K562 (cell line): ENCODE measurements around the gene EPN3. TPM values are rescaled to one million over a fixed set of nuclear protein-coding genes. Genes with fewer than 3 reads are reported as not detected.

Experiments
- ATAC-seq: fragments of 200-7000 bp; cut with Tn5 transposase; 3 replicates; pipeline ENCODE4 v1.9.1; 2020; ENCODE audit warnings: moderate library complexity
- BruUV-seq: library from RNA; stranded (reverse); fragments of 400-500 nt; replicated peaks from 2 replicates; lab custom pipeline; 2021; lab: Mats Ljungman, UMichigan
- CTCF ChIA-PET: fragments of 300-600 bp; formaldehyde crosslinking; extraction: SDS; loops from one replicate; lab custom pipeline; 2021; ENCODE audit warnings: low intra/inter-chr PET ratio; lab: Yijun Ruan, JAX
- POLR2A ChIA-PET: fragments of 300-600, 350-650 bp; sonication (Branson Sonifier 250); formaldehyde crosslinking; extraction: SDS; loops from one replicate; lab custom pipeline; 2021; ENCODE audit warnings: antibody characterized with exemption, inconsistent platforms; lab: Yijun Ruan, JAX
- DNase-seq, 4 experiments: peaks; one replicate each; pipeline versions ENCODE4 v3.0.0 to v3.0.0-alpha.2; 2011 to 2018; ENCODE audit warnings: low spot score in 3 of 4, mixed read lengths in 3 of 4; ENCODE audit errors: extremely low read depth in 1 of 4
- FAIRE-seq: peaks from 2 replicates; lab custom pipeline; 2011; peaks lifted over from hg19 to GRCh38; lab: Jason Lieb, UNC
- H2AFZ ChIP-seq: 2 replicates; pipeline ENCODE4 v1.6.0; 2011; ENCODE audit warnings: low read depth, low read length, control low read depth, inconsistent platforms
- H3K27ac ChIP-seq: fragments of 200-600 bp; 3 replicates; pipeline ENCODE4 v1.8.0; 2011; ENCODE audit warnings: low read depth, mild to moderate bottlenecking, control low read depth, inconsistent platforms, low read length, moderate library complexity, mixed read lengths; ENCODE audit errors: extremely low read depth
- H3K27me3 ChIP-seq, 2 experiments: fragments of 300-600 bp in 1 of 2; 2 replicates in 1 of 2; 3 replicates in 1 of 2; pipeline versions ENCODE4 v1.6.0 to v1.8.0; 2011; ENCODE audit warnings: inconsistent platforms in 2 of 2, low read length in 2 of 2, mild to moderate bottlenecking in 1 of 2, mixed read lengths in 1 of 2, moderate library complexity in 1 of 2; ENCODE audit not compliant: control insufficient read depth in 2 of 2, insufficient read depth in 2 of 2
- H3K36me3 ChIP-seq: fragments of 300-600 bp; 3 replicates; pipeline ENCODE4 v1.8.0; 2011; ENCODE audit warnings: mild to moderate bottlenecking, low read length, inconsistent platforms; ENCODE audit not compliant: control insufficient read depth, insufficient read depth
- H3K4me1 ChIP-seq, 2 experiments: fragments of 200-600 bp in 1 of 2; replicated peaks in 1 of 2; 2 replicates in 1 of 2; 3 replicates in 1 of 2; pipeline versions ENCODE4 v1.5.1 to v1.8.0; 2011; ENCODE audit warnings: inconsistent platforms in 2 of 2, low read length in 2 of 2, mild to moderate bottlenecking in 1 of 2, mixed read lengths in 1 of 2, moderate library complexity in 1 of 2; ENCODE audit not compliant: control insufficient read depth in 2 of 2, insufficient read depth in 2 of 2
- H3K4me2 ChIP-seq: 2 replicates; pipeline ENCODE4 v1.6.1; 2011; ENCODE audit warnings: low read length, control low read depth, inconsistent platforms, mixed read lengths; ENCODE audit not compliant: insufficient read depth
- H3K4me3 ChIP-seq: fragments of 200-600 bp; sonication (generic), shearing (Covaris generic); 2 replicates; pipeline ENCODE4 v1.5.1; 2016; ENCODE audit warnings: control low read depth, inconsistent platforms
- H3K79me2 ChIP-seq: fragments of 200-600 bp; 3 replicates; pipeline ENCODE4 v1.8.0; 2011; ENCODE audit warnings: low read length, inconsistent platforms; ENCODE audit not compliant: control insufficient read depth, insufficient read depth
- H3K9ac ChIP-seq, 2 experiments: 2 replicates each; pipeline versions ENCODE4 v1.6.0 to v1.6.1; 2011; ENCODE audit warnings: low read depth in 2 of 2, low read length in 2 of 2, control low read depth in 1 of 2, inconsistent platforms in 1 of 2, mild to moderate bottlenecking in 1 of 2, mixed read lengths in 1 of 2; ENCODE audit not compliant: insufficient read depth in 1 of 2
- H3K9me1 ChIP-seq: one replicate; pipeline ENCODE4 v1.6.0; 2011; ENCODE audit warnings: inconsistent platforms, mild to moderate bottlenecking, low read length, moderate library complexity; ENCODE audit not compliant: control insufficient read depth, insufficient read depth
- H3K9me3 ChIP-seq: replicated peaks from 2 replicates; pipeline ENCODE4 v1.5.1; 2011; ENCODE audit warnings: low read depth, low read length, inconsistent platforms; ENCODE audit not compliant: control insufficient read depth, insufficient read depth
- H4K20me1 ChIP-seq: replicated peaks from 2 replicates; pipeline ENCODE4 v1.6.1; 2011; ENCODE audit warnings: low read length, inconsistent platforms, mixed read lengths; ENCODE audit not compliant: control insufficient read depth, insufficient read depth
- HDAC2 ChIP-seq: fragments of 450-650 bp; IDR thresholded peaks from 2 replicates; pipeline ENCODE4 v1.6.1; 2016; ENCODE audit warnings: mild to moderate bottlenecking
- ZBTB33 ChIP-seq: sonication (generic); formaldehyde crosslinking; IDR thresholded peaks from 2 replicates; pipeline ENCODE4 v1.8.1; 2023; ENCODE audit warnings: mild to moderate bottlenecking, missing genetic modification reagents
- WGBS: fragments of 100-300 bp; shearing (Covaris generic); methylation state at CpG from one replicate; pipeline ENCODE4 v1.1.6; 2016; ENCODE audit warnings: low coverage, mixed read lengths; ENCODE audit not compliant: insufficient coverage; ENCODE audit errors: missing lambda C conversion rate; 5-methylcytosine and 5-hydroxymethylcytosine counted together
- in situ Hi-C: fragments of 300-500 bp; cut with MboI; formaldehyde crosslinking; loops from 4 replicates; pipeline ENCODE4 v1.15.0; 2018; ENCODE audit warnings: inconsistent platforms, mixed read lengths
- intact Hi-C: fragments of 100-400 bp; cut with micrococcal nuclease; formaldehyde crosslinking; loops from 2 replicates; pipeline ENCODE4 v1.14.2; 2022
- polyA plus RNA-seq, 8 experiments: library from polyadenylated mRNA; depleted of rRNA in 4 of 8; stranded (reverse) in 5 of 8; unstranded in 3 of 8; fragments of >200 nt; fragmentation: Nextera tagmentation in 2 of 8; fragmentation: Illumina TruSeq in 1 of 8; extraction: Ambion mirVana in 2 of 8; extraction: Trizol in 1 of 8; gene quantifications; 2 replicates each; pipeline versions ENCODE4 v1.2.1 to v1.2.3, GENCODE V29; 2011 to 2014; ENCODE audit warnings: inconsistent platforms in 1 of 8, missing spikeins in 1 of 8
- total RNA-seq, 7 experiments: library from RNA; depleted of rRNA in 6 of 7; stranded (reverse); fragments of >200 nt in 6 of 7; fragmentation: Illumina TruSeq in 2 of 7; extraction: Trizol in 2 of 7; gene quantifications; 2 replicates each; pipeline versions ENCODE4 v1.2.1 to v1.2.3, GENCODE V29; 2011 to 2021; ENCODE audit warnings: low replicate concordance in 1 of 7

EPN3 gene
- total and polyA plus RNA-seq, 9 of the 15 experiments (the other 6 are each of a cell fraction or from before 2014, with no cell fraction given) = 0.16 TPM; not detected in 8

DNA sequence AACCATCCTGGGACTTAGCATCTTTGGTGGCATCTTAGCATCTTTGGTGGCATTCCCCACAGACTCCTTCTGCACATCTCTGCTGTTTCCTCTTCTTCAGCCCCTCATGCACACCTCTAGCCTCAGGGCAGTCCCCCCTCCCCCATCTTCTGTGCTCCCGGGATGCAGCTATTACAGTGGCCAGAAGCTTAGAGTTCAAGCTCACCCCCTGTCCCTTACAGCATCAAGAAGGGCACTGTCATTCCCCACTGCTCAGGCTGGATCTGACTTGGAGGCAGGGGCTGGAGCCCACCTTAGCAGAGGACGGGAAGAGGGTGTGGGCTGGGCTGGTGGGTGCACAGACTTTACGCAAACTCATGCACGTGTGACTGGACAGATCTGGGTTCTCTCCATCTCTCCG lies 650 bp downstream of the EPN3 start:
- FAIRE-seq (no peak), ATAC-seq (no peak), DNase-seq (no peak)
- no peaks in the 10 kb centered on the region for H3K79me2 ChIP-seq
- peaks cover 16% of the 10 kb centered on the region; the same call in 1 of the 2 replicates for H4K20me1 ChIP-seq
- H3K27ac ChIP-seq = no peak overlapping the region
- no peak overlapping the region for H3K4me2 ChIP-seq
- TF ChIP-seq HDAC2 = no peak
- CTCF ChIA-PET = no interaction called here
- in situ Hi-C loops (no loop called here), intact Hi-C loops (no loop called here)
- H3K9me3 ChIP-seq = no peaks in the 10 kb centered on the region
- H2AFZ ChIP-seq = no peak overlapping the region
- no peaks in the 10 kb centered on the region for H3K36me3 ChIP-seq
- peaks cover 35 to 64% of the 10 kb centered on the region in 2 experiments; a peak in 4 of 5 replicates for H3K27me3 ChIP-seq
- H3K4me3 ChIP-seq = no peak overlapping the region
- H3K9ac ChIP-seq = no peak overlapping the region
- POLR2A ChIA-PET = interaction anchor here (0.5 to 1.1 kb wide), 2 partner anchors 9 to 183 kb away, joined by 3 to 4 read pairs; no protein-coding TSS in a partner anchor
- no peaks in the 10 kb centered on the region for H3K9me1 ChIP-seq
- H3K4me1 ChIP-seq = peaks cover 0 to 35% of the 10 kb centered on the region in 2 experiments; a peak in 3 of 5 replicates
- no TSS peak for BruUV-seq
- 6% methylated on average over 5 of the region's 5 CpGs for WGBS

GRCh38 chr17:50533720-50534148 lies 1.2 kb downstream of the EPN3 start:
- Histone ChIP-seq H3K4me3 (no peak overlapping the region), H2AFZ (no peak overlapping the region), H3K79me2 (no peaks in the 10 kb centered on the region), H3K27me3 (peaks cover 32 to 64% of the 10 kb centered on the region in 2 experiments; a peak in 4 of 5 replicates), H3K4me2 (no peak overlapping the region), H3K27ac (no peak overlapping the region), H4K20me1 (peaks cover 16% of the 10 kb centered on the region; the same call in 1 of the 2 replicates), H3K9me3 (no peaks in the 10 kb centered on the region), H3K9ac (peak overlapping the region in 1 of 2 experiments; percentile 68; a peak in 2 of 4 replicates), H3K9me1 (no peaks in the 10 kb centered on the region), H3K4me1 (peaks cover 0 to 37% of the 10 kb centered on the region in 2 experiments; a peak in 3 of 5 replicates), H3K36me3 (no peaks in the 10 kb centered on the region)
- in situ Hi-C loops = no loop called here
- TF ChIP-seq ZBTB33 (CRISPR knock-in tag) = no peak
- DNase-seq (no peak), FAIRE-seq (no peak), ATAC-seq (no peak)
- intact Hi-C loops = no loop called here
- ChIA-PET CTCF (interaction anchor here (0.6 kb wide), 1 partner anchor 316 kb away, joined by 3 read pairs; no protein-coding TSS in a partner anchor), POLR2A (no interaction called here)
- no TSS peak for BruUV-seq
- 1% methylated on average over 15 of the region's 17 CpGs for WGBS
